Mesendoderm (in vitro differentiated cells): Measurements from ENCODE around the gene TRAPPC5.

Source experiments
- DNase-seq: peaks from one replicate; pipeline ENCODE4 v3.0.0; 2013
- H2AK5ac ChIP-seq: 2 replicates; pipeline ENCODE4 v1.6.1; 2013; ENCODE audit warnings: low read length, inconsistent platforms
- H2BK120ac ChIP-seq: 2 replicates; pipeline ENCODE4 v1.6.1; 2013; ENCODE audit warnings: low read depth, mild to moderate bottlenecking, low read length, moderate library complexity, mixed read lengths
- H2BK15ac ChIP-seq: replicated peaks from 2 replicates; pipeline ENCODE4 v1.6.1; 2013; ENCODE audit warnings: low read depth, mild to moderate bottlenecking, moderate library complexity
- H2BK5ac ChIP-seq: 2 replicates; pipeline ENCODE4 v1.6.1; 2013; ENCODE audit warnings: low read length, inconsistent platforms
- H3K18ac ChIP-seq: 2 replicates; pipeline ENCODE4 v1.6.1; 2013; ENCODE audit warnings: mild to moderate bottlenecking, low read length, mixed read lengths
- H3K23ac ChIP-seq: one replicate; pipeline ENCODE4 v1.6.1; 2013; ENCODE audit warnings: low read length
- H3K27ac ChIP-seq: 2 replicates; pipeline ENCODE4 v1.5.1; 2013; ENCODE audit warnings: low read depth, mild to moderate bottlenecking, inconsistent platforms, low read length, moderate library complexity
- H3K27me3 ChIP-seq: 2 replicates; pipeline ENCODE4 v1.6.1; 2013; ENCODE audit warnings: low read length, control low read depth, mild to moderate bottlenecking, inconsistent platforms; ENCODE audit not compliant: insufficient read depth, poor library complexity
- H3K36me3 ChIP-seq: 2 replicates; pipeline ENCODE4 v1.6.1; 2013; ENCODE audit warnings: low read length, inconsistent platforms; ENCODE audit not compliant: control insufficient read depth, insufficient read depth
- H3K4ac ChIP-seq: one replicate; pipeline ENCODE4 v1.6.1; 2013; ENCODE audit warnings: low read depth, mild to moderate bottlenecking, low read length, moderate library complexity
- H3K4me1 ChIP-seq: 2 replicates; pipeline ENCODE4 v1.6.1; 2013; ENCODE audit warnings: low read depth, low read length, inconsistent platforms; ENCODE audit not compliant: control insufficient read depth
- H3K4me2 ChIP-seq: 2 replicates; pipeline ENCODE4 v1.6.1; 2013; ENCODE audit warnings: low read length
- H3K4me3 ChIP-seq: 2 replicates; pipeline ENCODE4 v1.5.1; 2013; ENCODE audit warnings: mild to moderate bottlenecking, low read length
- H3K56ac ChIP-seq: one replicate; pipeline ENCODE4 v1.6.1; 2013; ENCODE audit warnings: low read length
- H3K79me1 ChIP-seq: 2 replicates; pipeline ENCODE4 v1.6.1; 2013; ENCODE audit warnings: low read length, inconsistent platforms
- H3K79me2 ChIP-seq: 2 replicates; pipeline ENCODE4 v1.6.1; 2013; ENCODE audit warnings: mild to moderate bottlenecking, low read length; ENCODE audit not compliant: control insufficient read depth, insufficient read depth
- H3K9ac ChIP-seq: 2 replicates; pipeline ENCODE4 v1.6.1; 2013; ENCODE audit warnings: low read length, inconsistent platforms
- H4K5ac ChIP-seq: one replicate; pipeline ENCODE4 v1.6.1; 2013; ENCODE audit warnings: low read length
- H4K8ac ChIP-seq: one replicate; pipeline ENCODE4 v1.6.1; 2013; ENCODE audit warnings: low read depth, mild to moderate bottlenecking, control low read depth, low read length, moderate library complexity
- WGBS: extraction: QIAGEN DNeasy Blood & Tissue Kit; methylation state at CpG from one replicate; pipeline ENCODE4 v1.1.7; 2013; ENCODE audit warnings: low lambda C conversion rate, missing lambda C conversion rate; ENCODE audit not compliant: insufficient coverage; ENCODE audit errors: extremely low coverage; 5-methylcytosine and 5-hydroxymethylcytosine counted together

Gene TRAPPC5

GRCh38 chr19:7689165-7689564 lies 8.5 kb downstream of the TRAPPC5 start:
- Histone ChIP-seq H3K4me2 (no peak overlapping the region), H3K4me3 (no peak overlapping the region), H3K79me2 (no peaks in the 10 kb centered on the region), H3K79me1 (no peaks in the 10 kb centered on the region), H2BK120ac (no peak overlapping the region), H3K4me1 (no peaks in the 10 kb centered on the region), H3K9ac (no peak overlapping the region), H3K27ac (no peak overlapping the region), H3K4ac (no peak overlapping the region), H2BK15ac (no peak overlapping the region), H4K8ac (no peak overlapping the region), H3K23ac (no peak overlapping the region), H3K56ac (no peak overlapping the region), H4K5ac (no peak overlapping the region), H3K27me3 (no peaks in the 10 kb centered on the region), H2BK5ac (no peak overlapping the region), H3K18ac (no peak overlapping the region), H3K36me3 (no peaks in the 10 kb centered on the region), H2AK5ac (no peak overlapping the region)
- no CpG with 5 or more reads among the region's 23 CpGs for WGBS
- no peak for DNase-seq

- Histone ChIP-seq H3K4ac (no peak overlapping the region), H3K4me2 (no peak overlapping the region), H3K23ac (no peak overlapping the region), H3K79me1 (no peaks in the 10 kb centered on the region), H2BK15ac (no peak overlapping the region), H3K27me3 (no peaks in the 10 kb centered on the region), H3K27ac (no peak overlapping the region), H3K4me1 (no peaks in the 10 kb centered on the region), H3K18ac (no peak overlapping the region), H4K8ac (no peak overlapping the region), H3K56ac (no peak overlapping the region), H3K79me2 (no peaks in the 10 kb centered on the region), H2BK5ac (no peak overlapping the region), H3K4me3 (no peak overlapping the region), H2BK120ac (no peak overlapping the region), H2AK5ac (no peak overlapping the region), H3K36me3 (no peaks in the 10 kb centered on the region), H3K9ac (no peak overlapping the region), H4K5ac (no peak overlapping the region)
- DNase-seq, result no peak
- no CpG with 5 or more reads among the region's 8 CpGs for WGBS
Observed at GRCh38 chr19:7690779-7691258, 10.2 kb downstream of the TRAPPC5 start.

- H2BK5ac ChIP-seq, result no peak overlapping the region
- H3K4ac ChIP-seq, result no peak overlapping the region
- no peaks in the 10 kb centered on the region for H3K27me3 ChIP-seq
- H3K79me1 ChIP-seq, result no peaks in the 10 kb centered on the region
- no peak overlapping the region for H4K5ac ChIP-seq
- no peaks in the 10 kb centered on the region for H3K36me3 ChIP-seq
- no peak overlapping the region for H2AK5ac ChIP-seq
- H3K79me2 ChIP-seq, result no peaks in the 10 kb centered on the region
- no peak for DNase-seq
- no peak overlapping the region for H3K9ac ChIP-seq
- H2BK15ac ChIP-seq, result no peak overlapping the region
- H3K4me1 ChIP-seq, result no peaks in the 10 kb centered on the region
- no peak overlapping the region for H2BK120ac ChIP-seq
- no peak overlapping the region for H3K23ac ChIP-seq
- H4K8ac ChIP-seq, result no peak overlapping the region
- H3K18ac ChIP-seq, result no peak overlapping the region
- no peak overlapping the region for H3K4me2 ChIP-seq
- no peak overlapping the region for H3K4me3 ChIP-seq
- no peak overlapping the region for H3K27ac ChIP-seq
- no peak overlapping the region for H3K56ac ChIP-seq
Observed at GRCh38 chr19:7691497-7691896, 10.9 kb downstream of the TRAPPC5 start.

- Histone ChIP-seq H3K4me2 (no peak overlapping the region), H2BK120ac (no peak overlapping the region), H3K36me3 (no peaks in the 10 kb centered on the region), H2AK5ac (no peak overlapping the region), H3K23ac (no peak overlapping the region), H3K79me2 (no peaks in the 10 kb centered on the region), H3K18ac (no peak overlapping the region), H3K79me1 (no peaks in the 10 kb centered on the region), H2BK15ac (no peak overlapping the region), H3K4ac (no peak overlapping the region), H4K8ac (no peak overlapping the region), H3K27ac (no peak overlapping the region), H2BK5ac (no peak overlapping the region), H3K56ac (no peak overlapping the region), H3K4me1 (no peaks in the 10 kb centered on the region), H3K4me3 (no peak overlapping the region), H4K5ac (no peak overlapping the region), H3K27me3 (no peaks in the 10 kb centered on the region), H3K9ac (no peak overlapping the region)
- DNase-seq, result no peak
- 100% methylated on average over 4 of the region's 13 CpGs for WGBS
Observed at GRCh38 chr19:7692417-7693088, 11.9 kb downstream of the TRAPPC5 start.

GRCh38 chr19:7694499-7694898 lies 13.9 kb downstream of the TRAPPC5 start:
- no peak overlapping the region for H2AK5ac ChIP-seq
- H3K4me2 ChIP-seq, result no peak overlapping the region
- no peak overlapping the region for H4K8ac ChIP-seq
- no peak overlapping the region for H3K9ac ChIP-seq
- no CpG with 5 or more reads among the region's 4 CpGs for WGBS
- H3K79me2 ChIP-seq, result no peaks in the 10 kb centered on the region
- no peak overlapping the region for H3K18ac ChIP-seq
- no peak overlapping the region for H3K23ac ChIP-seq
- H4K5ac ChIP-seq, result no peak overlapping the region
- H3K27me3 ChIP-seq, result no peaks in the 10 kb centered on the region
- no peak overlapping the region for H3K56ac ChIP-seq
- DNase-seq, result no peak
- no peak overlapping the region for H2BK15ac ChIP-seq
- no peak overlapping the region for H2BK5ac ChIP-seq
- no peaks in the 10 kb centered on the region for H3K36me3 ChIP-seq
- no peaks in the 10 kb centered on the region for H3K4me1 ChIP-seq
- H3K4me3 ChIP-seq, result no peak overlapping the region
- H3K79me1 ChIP-seq, result no peaks in the 10 kb centered on the region
- no peak overlapping the region for H3K27ac ChIP-seq
- no peak overlapping the region for H2BK120ac ChIP-seq
- no peak overlapping the region for H3K4ac ChIP-seq

GRCh38 chr19:7697721-7698287 lies 17.2 kb downstream of the TRAPPC5 start:
- Histone ChIP-seq H2BK120ac (no peak overlapping the region), H3K4me3 (no peak overlapping the region), H3K56ac (no peak overlapping the region), H3K36me3 (no peaks in the 10 kb centered on the region), H3K4me2 (no peak overlapping the region), H3K27ac (no peak overlapping the region), H2AK5ac (no peak overlapping the region), H2BK5ac (no peak overlapping the region), H3K4me1 (no peaks in the 10 kb centered on the region), H4K5ac (no peak overlapping the region), H3K18ac (no peak overlapping the region), H3K9ac (no peak overlapping the region), H3K27me3 (no peaks in the 10 kb centered on the region), H2BK15ac (no peak overlapping the region), H4K8ac (no peak overlapping the region), H3K4ac (no peak overlapping the region), H3K79me1 (no peaks in the 10 kb centered on the region), H3K23ac (no peak overlapping the region), H3K79me2 (no peaks in the 10 kb centered on the region)
- WGBS, result no CpG with 5 or more reads among the region's 10 CpGs
- DNase-seq, result no peak
